ENCODE data around the gene ZNF442. TPM values are rescaled to one million over a fixed set of nuclear protein-coding genes. Genes with fewer than 3 reads are reported as not detected.
A peak's percentile ranks its signal among the peaks of the same experiment; 100 is the strongest.
"Not testable (repeated sequence)": the region's sequence is repeated elsewhere in the genome, so short reads cannot be mapped to it uniquely, and the experiment has no call there.

ZNF442 gene
- polyA plus RNA-seq (ENCODE audit: insufficient read length in 10 of 10): 1 to 10 TPM; 1.2 to 2.6 (median 2.3) TPM
- long read RNA-seq, donor 1: 0 reads
- long read RNA-seq, donor 2, partial matches to known transcripts: 0 of 1 reads
- long read RNA-seq, donor 2, other reads (novel, unspliced or antisense): 0 of 1 reads
- long read RNA-seq, donor 3: 0 reads
- long read RNA-seq, donor 4: 0 reads
- long read RNA-seq, donor 5: 0 reads
- long read RNA-seq, donor 6, partial matches to known transcripts: 0 of 1 reads
- long read RNA-seq, donor 6, other reads (novel, unspliced or antisense): 0 of 1 reads
- long read RNA-seq, donor 7: 0 reads
- long read RNA-seq, donor 8: 0 reads
- long read RNA-seq, donor 9: 0 reads

GRCh38 chr19:12365236-12366162 is at the start of gene ZNF442:
Gene ZNF442, minus strand, starts transcription at chr19:12365683. Its CDS starts 2,052 bp downstream, at chr19:12363631.
- DNase-seq: peak; percentile 97 to 98 (median 97)

- DNase-seq: no peak
Measured at GRCh38 chr19:12411893-12412292, 46.4 kb upstream of the ZNF442 start.

- DNase-seq: peak; percentile 96 to 98 (median 96)
Measured at GRCh38 chr19:12400633-12401502, 35.4 kb upstream of the ZNF442 start, which contains the start of gene ZNF799. Gene ZNF799, minus strand, starts transcription at chr19:12401271. Its CDS starts 201 bp downstream, at chr19:12401070.

GRCh38 chr19:12399901-12400632 is 34.6 kb upstream of the ZNF442 start:
- DNase-seq: peak; percentile 5 to 34 (median 18)

GRCh38 chr19:12391148-12391547 is 25.7 kb upstream of the ZNF442 start:
- not testable (repeated sequence) for DNase-seq

GRCh38 chr19:12386365-12386764 is 20.9 kb upstream of the ZNF442 start:
- DNase-seq: not testable (repeated sequence)

GRCh38 chr19:12380444-12380737 is 14.9 kb upstream of the ZNF442 start:
- DNase-seq: no peak

- no peak for DNase-seq
Measured at GRCh38 chr19:12379732-12380443, 14.4 kb upstream of the ZNF442 start.

GRCh38 chr19:12374026-12374425 is 8.5 kb upstream of the ZNF442 start:
- no peak for DNase-seq

- peak in 2 of 3 donors; percentile 9 to 25 for DNase-seq
Measured at GRCh38 chr19:12364391-12365235, 870 bp downstream of the ZNF442 start.

- not testable (repeated sequence) for DNase-seq
Measured at GRCh38 chr19:12362236-12362635, 3.2 kb downstream of the ZNF442 start.

GRCh38 chr19:12353375-12353774 is 12.1 kb downstream of the ZNF442 start:
- DNase-seq: no peak

- no peak for DNase-seq
Measured at GRCh38 chr19:12350890-12351197, 14.6 kb downstream of the ZNF442 start.

GRCh38 chr19:12350185-12350889 is 15.1 kb downstream of the ZNF442 start:
- no peak for DNase-seq

- DNase-seq: no peak
Measured at GRCh38 chr19:12346896-12347295, 18.6 kb downstream of the ZNF442 start.

GRCh38 chr19:12345197-12345596 is 20.3 kb downstream of the ZNF442 start:
- DNase-seq: no peak

- peak; percentile 96 to 98 (median 96) for DNase-seq
Measured at GRCh38 chr19:12333162-12334159, 32.0 kb downstream of the ZNF442 start, which contains the start of gene ZNF563. Gene ZNF563, minus strand, starts transcription at chr19:12333633. Its CDS starts 151 bp downstream, at chr19:12333482.

Data from muscle of back (tissue), 13 donors.